ENCODE data around the gene LARP7.
"Not testable (repeated sequence)": the region's sequence is repeated elsewhere in the genome, so short reads cannot be mapped to it uniquely, and the experiment has no call there.

Gene LARP7

DNA sequence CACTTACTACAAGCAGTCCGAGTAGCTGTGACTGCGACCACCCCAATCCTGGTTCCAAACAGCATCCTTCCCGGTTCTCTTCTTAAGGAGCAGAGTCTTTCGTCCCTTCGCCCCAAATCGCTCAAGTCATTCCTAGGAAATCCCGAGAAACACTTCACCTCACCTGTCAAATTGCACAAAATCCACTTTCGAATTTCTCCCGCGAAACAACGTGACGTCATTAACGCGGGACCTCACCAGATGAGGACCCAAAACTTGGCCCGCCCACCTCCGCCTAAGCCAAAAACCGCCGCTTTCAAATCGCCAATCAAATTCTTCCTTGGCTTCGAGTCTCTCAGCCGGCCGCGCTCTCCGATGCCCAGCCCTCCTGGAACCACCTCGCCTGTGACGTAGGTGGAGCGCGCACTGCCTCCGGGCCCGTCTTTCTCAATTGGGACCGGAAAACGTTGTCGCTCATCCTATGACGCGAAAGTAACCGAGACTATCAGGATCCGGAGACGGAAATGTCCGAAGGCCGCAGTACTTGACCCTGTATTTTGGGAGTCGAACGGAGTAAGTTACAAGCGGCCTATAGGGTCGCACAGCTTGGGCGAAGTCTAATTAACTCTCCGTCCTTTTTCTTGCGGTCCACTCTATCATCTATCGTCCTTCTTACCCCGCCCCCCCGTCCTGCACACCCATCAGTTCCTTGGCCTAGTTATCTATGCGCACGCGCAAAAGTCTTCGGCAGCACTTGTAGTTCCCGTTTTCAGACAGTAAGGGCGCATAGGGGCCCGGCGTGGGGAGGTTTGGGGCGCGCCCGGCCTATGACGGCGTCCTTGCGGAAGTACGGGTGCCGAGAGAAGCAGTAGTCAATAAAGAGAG lies at the start of gene LARP7, which contains the start of gene ZGRF1:
TSS of gene LARP7 (plus strand) at position 456 of the 864 bp plus-strand sequence. CDS start 7,527 bp downstream, outside the sequence.
TSS of gene ZGRF1 (minus strand) at position 222 of the 864 bp plus-strand sequence. CDS start 3,733 bp downstream, outside the sequence.
- DNase-seq: peak; percentile 99 to 100
- TF ChIP-seq POLR2A (IDR thresholded peaks at IDR 0.05; ENCODE audit: low read length) (peak; percentile 77), GATA1 (IDR thresholded peaks at IDR 0.05; ENCODE audit: low read depth, low read length) (no peak)

DNA sequence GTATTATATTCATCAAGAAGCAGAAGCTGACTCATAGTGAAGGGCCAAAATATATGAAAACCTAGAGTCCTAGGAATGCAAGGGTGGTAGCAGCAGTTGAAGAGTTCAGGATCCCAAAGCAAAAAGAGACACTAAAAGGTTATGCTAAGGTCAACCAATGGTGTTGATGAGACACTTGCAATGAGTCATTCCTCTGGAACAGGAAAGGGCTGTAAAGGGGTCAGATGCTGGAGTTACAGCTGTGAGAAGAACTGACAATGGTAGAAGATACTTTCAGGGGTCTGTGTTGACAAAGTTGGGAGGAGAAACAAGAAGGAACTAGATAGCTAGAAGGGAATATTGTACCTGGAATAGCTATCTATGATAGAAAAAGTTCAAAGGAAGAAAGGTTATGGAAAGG lies 47.7 kb upstream of the LARP7 start:
- no peak for DNase-seq
- TF ChIP-seq GATA1 (IDR thresholded peaks at IDR 0.05; ENCODE audit: low read depth, low read length) (no peak), POLR2A (IDR thresholded peaks at IDR 0.05; ENCODE audit: low read length) (no peak)

DNA sequence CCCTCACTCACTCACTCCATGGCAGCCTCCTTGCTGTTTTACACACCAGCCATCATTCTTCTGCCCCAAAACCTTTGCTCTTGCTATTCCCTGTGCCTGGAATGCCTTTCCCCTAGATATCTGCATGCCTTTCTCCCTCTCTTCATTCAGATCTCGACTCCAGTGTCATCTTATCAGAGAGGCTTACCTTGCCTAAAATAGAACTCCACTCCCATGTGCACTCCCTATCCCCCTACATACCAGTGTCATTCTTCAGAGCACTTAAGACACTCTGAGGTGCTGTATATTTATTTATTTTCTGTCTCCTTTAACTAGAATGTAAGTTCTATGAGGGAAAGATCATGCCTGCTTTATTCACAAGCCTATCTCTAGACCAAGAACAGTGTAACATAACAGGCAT lies 45.4 kb upstream of the LARP7 start:
- no peak for DNase-seq
- TF ChIP-seq POLR2A (IDR thresholded peaks at IDR 0.05; ENCODE audit: low read length) (no peak), GATA1 (IDR thresholded peaks at IDR 0.05; ENCODE audit: low read depth, low read length) (no peak)

DNA sequence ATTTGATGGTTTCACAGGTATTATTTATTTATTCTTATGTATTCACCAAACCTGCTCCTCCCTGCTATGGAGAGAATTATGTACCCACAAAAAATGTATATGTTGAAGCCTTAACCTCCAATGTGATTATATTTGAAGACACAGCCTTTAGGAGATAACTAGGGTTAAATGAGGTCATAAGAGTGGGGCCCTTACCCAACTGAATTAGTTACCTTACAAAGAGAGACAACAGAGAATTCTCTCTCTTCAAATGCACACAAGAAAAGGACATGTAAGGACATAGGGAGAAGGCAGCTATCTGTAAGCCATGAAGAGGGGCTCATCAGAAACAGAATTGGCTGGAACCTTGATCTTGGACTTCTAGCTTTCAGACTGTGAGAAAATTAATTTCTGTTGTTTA lies 44.2 kb upstream of the LARP7 start:
- TF ChIP-seq GATA1 (IDR thresholded peaks at IDR 0.05; ENCODE audit: low read depth, low read length) (no peak), POLR2A (IDR thresholded peaks at IDR 0.05; ENCODE audit: low read length) (no peak)
- DNase-seq: no peak

DNA sequence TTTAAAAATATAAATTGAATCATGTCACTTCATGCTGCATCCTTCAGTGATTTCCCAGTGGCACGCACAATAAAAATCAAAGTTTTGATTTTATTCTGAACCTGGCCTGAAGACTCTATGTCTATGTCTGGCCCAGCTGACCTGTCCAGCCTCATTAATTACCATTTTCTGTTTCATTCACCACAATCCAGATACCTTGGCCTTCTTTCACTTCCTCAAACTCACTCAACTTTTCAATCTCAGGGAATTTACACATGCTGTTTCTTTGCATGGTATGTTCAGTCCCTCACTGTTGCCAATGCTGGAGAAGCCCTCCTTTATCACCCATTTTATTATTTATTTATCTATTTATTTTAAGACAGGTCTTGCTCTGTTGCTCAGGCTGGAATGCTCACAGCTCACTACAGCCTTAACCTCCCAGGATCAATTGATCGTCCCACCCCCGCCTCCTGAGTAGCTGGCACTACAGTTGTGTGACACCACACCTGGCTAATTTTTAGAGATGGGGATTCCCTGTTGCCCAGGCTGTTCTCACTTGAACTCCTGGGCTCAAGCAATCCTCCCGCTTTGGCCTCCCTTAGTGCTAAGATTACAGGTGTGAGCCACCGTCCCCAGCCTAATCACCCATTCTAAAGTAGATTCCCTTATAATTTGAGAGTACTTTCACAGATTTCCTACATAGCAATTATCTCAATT lies 43.4 kb upstream of the LARP7 start:
- TF ChIP-seq POLR2A (IDR thresholded peaks at IDR 0.05; ENCODE audit: low read length) (no peak), GATA1 (IDR thresholded peaks at IDR 0.05; ENCODE audit: low read depth, low read length) (no peak)

DNA sequence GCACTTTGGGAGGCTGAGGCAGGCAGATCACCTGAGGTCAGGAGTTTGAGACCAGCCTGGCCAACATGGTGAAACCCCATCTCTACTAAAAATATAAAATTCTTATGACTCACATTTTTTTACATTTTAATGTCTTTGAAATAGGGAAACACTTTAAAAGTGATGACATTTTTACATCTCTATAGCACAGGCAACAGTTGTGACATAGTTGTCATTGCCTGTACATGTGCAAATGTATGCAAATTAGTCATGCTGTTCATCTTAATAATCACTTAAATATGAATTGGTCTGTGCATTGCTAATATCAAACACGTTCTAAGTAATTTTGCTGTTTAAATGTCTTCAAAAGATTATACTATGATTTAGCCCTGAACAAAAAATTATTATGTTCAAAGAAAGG lies 42.0 kb upstream of the LARP7 start:
- TF ChIP-seq POLR2A (IDR thresholded peaks at IDR 0.05; ENCODE audit: low read length) (no peak), GATA1 (IDR thresholded peaks at IDR 0.05; ENCODE audit: low read depth, low read length) (no peak)
- no peak for DNase-seq

More for the DNA sequence above, 43.4 kb upstream of the LARP7 start:
- DNase-seq: no peak

DNA sequence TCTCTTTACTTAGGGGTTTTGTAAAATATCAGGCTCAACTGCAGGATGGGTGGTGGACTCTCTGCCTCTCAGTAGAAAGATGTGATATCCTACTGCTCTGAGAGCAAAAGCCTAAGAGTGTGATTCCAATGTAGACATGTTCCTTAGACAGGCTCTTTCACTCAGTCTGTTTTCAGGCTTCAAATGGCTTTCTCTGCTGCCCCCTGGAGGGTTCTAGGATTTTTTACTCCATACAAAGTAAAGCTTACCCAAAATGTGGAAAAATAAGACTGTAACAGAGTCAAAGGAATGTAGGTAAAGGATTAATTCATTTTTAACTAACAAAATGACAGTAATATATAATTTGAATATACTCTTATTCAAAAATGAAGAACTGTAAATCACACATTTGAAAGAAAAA lies 32.4 kb upstream of the LARP7 start:
- TF ChIP-seq POLR2A (IDR thresholded peaks at IDR 0.05; ENCODE audit: low read length): no peak
- TF ChIP-seq GATA1 (IDR thresholded peaks at IDR 0.05; ENCODE audit: low read depth, low read length): no peak

DNA sequence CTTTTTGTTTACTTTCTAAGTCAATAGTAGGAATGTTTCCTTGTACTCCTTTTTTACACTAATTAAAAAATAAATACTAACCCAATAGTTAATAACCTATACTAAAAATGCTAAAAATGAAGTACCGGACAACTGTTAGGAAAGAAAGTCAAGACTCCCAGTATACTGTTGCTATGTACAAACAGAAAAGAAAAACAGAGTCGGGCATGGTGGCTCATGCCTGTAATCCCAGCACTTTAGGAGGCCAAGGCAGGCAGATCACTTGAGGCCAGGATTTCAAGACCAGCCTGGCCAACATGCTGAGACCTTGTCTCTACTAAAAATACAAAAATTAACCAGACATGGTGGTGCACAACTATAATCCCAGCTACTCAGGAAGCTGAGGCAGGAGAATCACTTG lies 24.1 kb upstream of the LARP7 start:
- not testable (repeated sequence) for DNase-seq

More for the DNA sequence above, 32.4 kb upstream of the LARP7 start:
- DNase-seq: peak; percentile 26 to 50

DNA sequence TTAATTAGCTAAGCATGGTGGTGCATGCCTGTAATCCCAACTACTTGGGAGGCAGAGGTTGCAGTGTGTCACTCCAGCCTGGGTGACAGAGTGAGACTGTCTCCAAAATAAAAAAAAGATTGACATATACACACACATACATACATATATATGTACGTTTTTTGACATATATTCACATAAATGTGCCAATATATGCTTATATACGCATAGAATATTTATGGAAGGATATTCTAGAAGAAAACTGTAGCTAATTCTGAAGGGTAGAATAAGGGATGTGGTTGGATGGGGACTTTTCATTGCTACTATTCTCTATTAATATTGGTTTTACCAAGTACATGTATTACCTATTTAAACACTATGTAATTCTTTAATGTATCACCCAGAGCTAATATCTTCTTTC lies 20.0 kb upstream of the LARP7 start:
- TF ChIP-seq GATA1 (IDR thresholded peaks at IDR 0.05; ENCODE audit: low read depth, low read length): no peak
- no peak for TF ChIP-seq POLR2A (IDR thresholded peaks at IDR 0.05; ENCODE audit: low read length)
- DNase-seq: no peak

DNA sequence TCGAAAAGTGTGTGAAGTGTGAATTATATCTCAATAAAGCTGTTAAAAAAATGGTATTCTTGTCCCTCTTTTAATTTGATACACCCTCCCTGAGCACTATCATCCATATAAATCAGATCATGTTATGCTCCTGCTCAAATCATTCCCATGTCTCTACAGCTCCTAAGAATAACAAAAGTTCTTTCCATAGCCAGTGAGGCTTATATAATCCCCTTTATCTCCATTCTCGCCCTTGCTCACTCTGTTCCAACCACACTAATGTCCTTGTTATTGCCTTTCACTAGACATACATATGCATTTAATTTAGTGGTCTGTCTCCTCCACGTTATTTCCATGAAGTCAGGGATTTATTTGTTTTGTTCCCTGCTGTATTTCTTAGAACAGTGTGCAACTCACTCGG lies 10.7 kb upstream of the LARP7 start:
- no peak for DNase-seq
- TF ChIP-seq GATA1 (IDR thresholded peaks at IDR 0.05; ENCODE audit: low read depth, low read length) (no peak), POLR2A (IDR thresholded peaks at IDR 0.05; ENCODE audit: low read length) (no peak)

DNA sequence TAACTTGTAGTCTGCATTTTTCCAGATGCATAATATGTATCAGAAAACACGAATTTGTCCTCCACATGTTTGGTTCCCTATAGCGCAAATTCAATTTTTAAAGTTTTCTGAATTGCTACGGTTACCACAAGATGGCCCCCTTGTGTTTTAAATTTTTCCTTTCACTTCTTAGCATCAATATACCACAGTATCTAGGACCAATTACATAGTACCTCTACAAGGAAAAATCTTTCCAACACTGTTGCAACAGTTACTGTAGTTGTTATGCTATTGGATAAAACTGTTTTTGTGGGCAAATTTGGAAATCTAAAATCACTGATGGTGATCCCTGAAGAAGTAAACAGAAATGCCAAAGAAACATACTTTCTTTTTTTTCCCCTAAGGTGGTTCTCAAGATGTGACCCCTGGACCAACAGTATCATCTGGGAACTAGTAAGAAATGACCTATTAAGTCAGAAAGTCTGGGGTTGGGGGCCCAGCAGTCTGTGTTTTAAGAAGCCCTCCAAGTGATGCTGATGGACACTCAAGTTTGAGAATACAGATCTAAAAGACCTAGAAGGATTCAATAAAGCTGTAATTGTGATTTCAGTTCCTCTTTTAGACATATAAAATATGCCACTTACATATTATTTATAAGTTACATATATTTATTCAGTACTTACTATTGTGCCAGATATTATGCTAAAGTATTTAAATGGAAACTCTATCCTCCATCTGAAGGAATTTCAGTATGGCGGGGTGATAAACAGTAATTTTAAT lies 3.3 kb upstream of the LARP7 start:
- no peak for TF ChIP-seq POLR2A (IDR thresholded peaks at IDR 0.05; ENCODE audit: low read length)
- no peak for TF ChIP-seq GATA1 (IDR thresholded peaks at IDR 0.05; ENCODE audit: low read depth, low read length)
- DNase-seq: peak; percentile 44 to 66

DNA sequence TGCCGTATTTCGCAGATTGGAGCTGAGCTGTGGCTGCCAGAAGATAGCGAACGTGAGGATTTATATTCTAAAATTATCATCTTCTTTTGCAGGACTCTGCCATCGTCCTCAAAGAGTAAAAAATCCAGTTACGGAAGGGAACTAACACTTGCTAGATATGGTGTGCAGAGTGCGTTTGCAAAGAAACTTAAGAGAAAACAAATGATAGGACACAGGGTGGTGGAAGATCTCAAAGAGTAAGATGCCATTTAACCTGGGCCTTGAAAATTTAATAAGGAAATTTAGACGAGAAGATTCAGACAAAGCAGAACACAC lies 566 bp downstream of the LARP7 start:
- DNase-seq: no peak
- TF ChIP-seq POLR2A (IDR thresholded peaks at IDR 0.05; ENCODE audit: low read length) (no peak), GATA1 (IDR thresholded peaks at IDR 0.05; ENCODE audit: low read depth, low read length) (no peak)

DNA sequence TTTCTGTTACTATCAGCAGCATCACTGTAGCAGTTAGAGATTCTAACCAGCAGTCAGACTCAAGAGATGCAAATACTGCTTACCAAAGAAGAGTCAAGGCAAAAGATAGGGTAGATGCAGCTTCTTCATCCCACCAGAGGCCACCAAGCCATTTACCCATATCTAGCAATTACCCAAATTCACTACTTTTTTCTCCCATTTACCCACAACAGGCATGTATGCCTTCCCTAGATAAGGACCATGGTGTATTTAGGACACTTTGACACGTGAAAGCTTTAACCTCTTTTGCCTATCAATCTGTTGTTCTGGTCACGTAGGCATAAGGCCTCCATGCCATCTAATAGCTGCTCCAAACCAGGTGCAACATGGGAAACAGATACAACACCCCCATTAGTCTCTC lies 5.6 kb downstream of the LARP7 start:
- TF ChIP-seq GATA1 (IDR thresholded peaks at IDR 0.05; ENCODE audit: low read depth, low read length) (no peak), POLR2A (IDR thresholded peaks at IDR 0.05; ENCODE audit: low read length) (no peak)
- DNase-seq: peak; percentile 31 to 76

DNA sequence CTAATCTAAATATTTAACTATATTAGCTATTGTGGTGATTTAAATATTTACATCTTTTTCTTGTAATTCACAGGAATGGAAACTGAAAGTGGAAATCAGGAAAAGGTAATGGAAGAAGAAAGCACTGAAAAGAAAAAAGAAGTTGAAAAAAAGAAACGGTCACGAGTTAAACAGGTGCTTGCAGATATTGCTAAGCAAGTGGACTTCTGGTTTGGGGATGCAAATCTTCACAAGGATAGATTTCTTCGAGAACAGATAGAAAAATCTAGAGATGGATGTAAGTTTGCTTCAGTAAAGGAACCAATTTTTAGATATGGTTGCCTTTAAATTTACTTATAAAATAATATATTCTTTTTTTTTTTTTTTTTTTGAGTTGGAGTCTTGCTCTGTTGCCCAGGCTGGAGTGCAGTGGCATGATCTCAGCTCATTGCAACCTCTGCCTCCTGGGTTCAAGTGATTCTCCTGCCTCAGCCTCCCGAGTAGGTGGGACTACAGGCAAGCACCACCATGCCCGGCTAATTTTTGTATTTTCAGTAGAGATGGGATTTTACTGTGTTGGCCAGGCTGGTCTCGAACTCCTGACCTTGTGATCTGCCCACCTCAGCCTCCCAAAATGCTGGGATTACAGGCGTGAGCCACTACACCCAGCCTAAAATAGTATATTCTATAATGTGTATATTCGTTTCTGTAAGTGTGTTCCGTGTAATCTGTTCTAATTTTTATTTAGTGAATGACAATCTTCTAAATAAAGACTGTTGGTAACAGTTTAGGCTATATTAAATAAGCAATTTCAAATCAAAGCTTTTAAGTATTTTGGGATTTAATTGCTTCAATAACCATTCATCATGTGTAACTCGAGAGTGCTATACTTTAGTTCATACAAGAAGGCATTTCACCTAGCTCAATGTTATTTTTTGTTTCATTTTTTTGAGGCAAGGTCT lies 7.9 kb downstream of the LARP7 start:
- not testable (repeated sequence) for DNase-seq

All from erythroblast (primary cell).